SKM-1 treated with dmso at 0.1 percent for 144 hours (cell line): ENCODE results near the gene SGIP1.

Experiments used
- DNase-seq: peaks from one replicate; lab custom pipeline; 2025; ENCODE audit not compliant: unreplicated experiment; lab: John Stamatoyannopoulos, UW

SGIP1 gene

GRCh38 chr1:66599899-66600737 is 66.2 kb downstream of the SGIP1 start:
- DNase-seq = no peak

- no peak for DNase-seq
These were observed 71.6 kb downstream of the SGIP1 start for GRCh38 chr1:66605419-66605997.

DNA sequence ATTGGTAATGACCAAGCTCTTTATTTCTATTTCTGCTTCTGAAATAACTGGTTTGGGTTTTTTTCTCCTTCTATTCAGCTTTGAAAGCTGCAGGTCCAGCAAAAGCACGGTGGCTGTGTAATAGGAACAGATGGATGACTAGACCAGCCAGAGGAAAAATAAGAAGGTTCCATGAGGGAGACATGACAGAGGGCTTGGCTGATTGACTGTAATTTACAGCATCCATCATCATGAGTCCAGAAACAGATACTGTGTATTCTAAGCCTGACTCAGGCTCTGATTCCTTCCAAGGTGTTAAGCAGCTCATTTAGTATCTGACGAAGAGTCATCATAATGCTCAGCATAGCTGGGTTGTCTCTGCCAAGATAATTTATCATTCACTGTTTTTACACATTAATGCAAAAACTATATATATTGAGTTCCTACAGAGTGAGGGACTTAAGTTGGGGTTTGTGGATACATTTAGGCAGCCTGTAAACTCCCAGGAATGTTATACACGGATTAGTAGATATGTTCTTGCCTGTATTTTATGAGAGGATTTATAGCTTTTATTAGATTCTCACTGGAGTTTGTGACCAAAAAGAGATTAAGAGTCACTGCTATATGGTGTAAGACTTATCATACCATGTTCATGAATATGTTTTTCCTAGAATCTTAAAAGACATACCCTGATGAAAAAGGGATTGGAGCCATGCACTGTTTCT is 72.6 kb downstream of the SGIP1 start:
- DNase-seq = no peak

DNA sequence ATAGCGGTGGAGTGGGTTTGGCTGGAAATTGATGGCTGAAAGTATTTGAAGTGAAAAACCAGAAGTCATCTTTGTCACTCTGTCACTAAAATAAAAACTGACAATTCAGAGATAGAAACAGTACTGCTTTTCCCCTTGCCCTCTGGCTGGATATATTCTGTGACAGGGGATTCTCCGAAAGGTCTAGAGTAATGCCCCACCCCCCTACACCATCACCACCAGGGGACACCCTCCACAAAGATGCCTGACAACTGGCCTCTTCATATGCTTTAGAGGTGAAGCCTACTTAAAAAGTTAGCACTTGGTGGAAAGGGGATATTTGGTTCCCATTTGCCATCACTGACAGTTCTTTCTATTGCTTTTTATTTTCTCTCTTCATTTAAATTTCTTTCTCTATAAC is 73.5 kb downstream of the SGIP1 start:
- no peak for DNase-seq

DNA sequence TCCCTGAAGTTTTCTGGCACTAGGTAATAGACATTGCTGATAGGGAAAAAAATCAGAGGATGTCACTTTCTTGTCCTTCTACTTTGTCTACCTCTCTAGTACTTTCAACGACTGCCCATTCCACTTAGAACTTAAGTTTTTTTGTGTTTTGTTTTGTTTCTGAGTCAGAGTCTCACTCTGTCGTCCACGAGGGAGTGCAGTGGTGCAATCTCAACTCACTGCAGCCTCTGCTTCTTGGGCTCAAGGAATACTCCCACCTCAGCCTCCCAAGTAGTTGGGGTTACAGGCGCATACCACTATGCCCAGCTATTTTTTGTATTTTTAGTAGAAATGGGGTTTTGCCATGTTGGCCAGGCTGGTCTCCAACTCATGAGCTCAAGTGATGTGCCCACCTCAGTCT is 79.2 kb downstream of the SGIP1 start:
- no peak for DNase-seq

DNA sequence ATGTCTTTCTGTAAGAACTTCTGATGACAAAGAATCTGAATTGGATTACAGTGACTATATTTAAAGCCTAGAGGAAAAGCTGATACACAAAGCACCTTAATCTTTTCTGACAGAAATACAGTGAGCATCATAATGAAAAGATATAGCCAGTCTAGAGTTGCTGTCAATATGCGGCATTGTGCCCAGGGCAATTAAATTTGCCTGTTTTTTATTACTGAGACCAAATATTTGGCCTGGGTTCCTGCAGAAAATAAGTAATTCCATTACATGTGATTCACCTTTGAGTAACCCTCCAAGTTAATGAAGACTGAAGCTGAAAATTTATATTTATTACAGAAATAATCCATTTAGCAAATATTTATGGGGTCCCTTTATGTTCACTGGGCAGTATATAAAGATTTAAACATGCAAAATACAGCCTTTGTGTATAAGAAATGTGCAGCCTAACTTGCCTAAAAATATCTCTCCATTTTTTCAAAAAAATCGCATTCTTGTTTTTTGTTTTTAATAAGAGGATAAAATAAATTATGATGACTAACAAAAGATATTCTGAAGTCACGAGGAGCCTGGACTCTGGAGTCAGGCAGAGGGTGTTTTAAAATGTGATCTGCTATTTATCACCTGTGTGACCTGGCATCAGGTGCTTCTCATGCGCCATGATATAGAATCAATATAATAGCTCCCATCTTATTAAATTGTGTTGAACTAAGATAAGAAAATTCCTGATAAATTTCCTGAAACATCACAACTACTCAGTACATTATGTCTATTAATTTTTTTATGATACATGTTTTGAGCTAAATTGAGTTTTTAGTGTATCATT is 83.6 kb downstream of the SGIP1 start:
- no peak for DNase-seq

DNA sequence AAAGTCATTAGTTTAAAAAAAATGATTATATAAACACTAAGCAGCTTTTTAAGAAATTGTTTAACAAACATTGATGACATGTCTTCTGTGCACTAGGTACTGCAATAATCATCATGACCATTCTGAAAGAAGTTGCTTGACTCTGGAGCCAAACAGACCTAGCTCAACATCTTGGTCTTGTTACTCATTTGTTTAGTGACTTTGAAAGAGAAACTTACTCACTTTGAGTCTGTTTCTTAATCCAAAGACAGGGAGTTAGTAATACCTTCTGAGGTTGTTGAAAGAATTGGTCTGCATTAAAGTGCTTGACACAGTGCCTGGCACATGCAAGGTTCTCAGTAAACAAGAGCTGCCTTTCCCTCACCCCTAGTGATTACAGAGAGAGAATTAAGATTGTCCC is 84.4 kb downstream of the SGIP1 start:
- no peak for DNase-seq

DNA sequence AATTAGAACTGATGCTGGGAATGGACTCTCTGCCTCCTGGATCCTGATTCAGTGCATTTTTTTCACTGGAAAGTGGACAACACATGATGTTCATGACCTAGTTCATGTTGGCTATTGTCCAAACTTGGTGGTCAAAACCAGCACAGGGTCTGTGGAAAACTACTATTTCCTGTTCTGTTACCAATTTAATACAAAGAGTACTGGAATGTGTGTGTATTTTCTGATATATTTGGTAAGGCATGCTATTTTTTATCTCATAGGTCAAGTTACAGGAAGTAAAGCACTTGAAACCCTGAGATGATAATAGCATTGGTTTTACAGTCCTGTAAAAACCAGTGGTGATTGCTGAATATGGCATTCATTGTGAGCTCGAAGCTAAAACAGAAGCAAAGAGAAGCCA is 89.9 kb downstream of the SGIP1 start:
- no peak for DNase-seq

GRCh38 chr1:66624412-66625060 is 90.6 kb downstream of the SGIP1 start:
- DNase-seq = no peak

DNA sequence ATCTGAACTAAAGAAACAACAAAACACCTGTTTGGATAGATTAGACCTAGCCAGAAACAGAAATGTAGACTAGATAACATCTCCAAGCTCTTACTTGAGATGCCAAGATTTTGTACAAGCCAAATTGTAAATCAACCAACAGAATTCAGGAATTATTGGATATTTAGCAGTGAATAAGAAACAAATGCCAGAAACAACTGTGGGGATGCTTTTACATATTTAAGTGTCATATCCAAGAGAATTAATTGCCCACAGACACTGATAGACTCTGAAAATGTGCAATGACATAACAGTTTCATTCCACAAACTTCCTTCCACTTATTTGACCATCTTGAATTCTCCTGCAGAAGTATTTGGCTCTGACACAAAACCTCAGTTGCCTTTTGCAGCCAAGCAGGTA is 92.3 kb downstream of the SGIP1 start:
- no peak for DNase-seq

GRCh38 chr1:66628926-66629325 is 95.0 kb downstream of the SGIP1 start:
- no peak for DNase-seq

- no peak for DNase-seq
These were observed 99.2 kb downstream of the SGIP1 start for GRCh38 chr1:66633159-66633558.

- no peak for DNase-seq
These were observed 103.2 kb downstream of the SGIP1 start for GRCh38 chr1:66637146-66637545.

DNA sequence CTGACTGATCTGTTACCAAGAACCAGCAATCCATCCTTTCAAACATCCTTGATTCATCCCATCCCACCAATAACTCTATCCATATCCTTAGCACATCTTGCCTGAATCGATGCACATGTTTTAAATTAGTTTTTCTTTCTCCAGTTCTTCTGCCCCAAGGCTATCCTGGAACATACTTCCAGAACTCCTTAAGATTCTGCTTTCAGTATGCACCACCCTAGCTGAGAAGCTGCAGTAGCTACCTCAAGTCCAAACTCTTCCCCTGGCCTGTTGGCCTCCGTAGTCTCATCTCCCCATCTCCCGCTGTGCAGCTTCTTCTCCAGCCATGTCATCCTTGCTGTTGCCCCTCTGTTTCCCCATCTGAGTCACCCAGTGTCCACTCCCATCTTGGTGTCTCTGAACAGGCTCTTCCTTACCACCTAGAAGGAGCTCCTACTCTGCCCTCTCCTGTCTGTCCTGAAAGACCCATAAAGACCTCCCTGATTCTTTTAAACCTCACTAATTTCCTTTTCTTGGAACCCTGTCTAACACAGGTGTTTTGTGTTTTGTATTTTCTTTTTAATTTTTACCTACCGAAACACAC is 108.0 kb downstream of the SGIP1 start:
- no peak for DNase-seq

- DNase-seq = no peak
These were observed 109.0 kb downstream of the SGIP1 start for GRCh38 chr1:66642992-66643391.

- no peak for DNase-seq
These were observed 110.4 kb downstream of the SGIP1 start for GRCh38 chr1:66644331-66644730.

GRCh38 chr1:66648901-66649595 is 115.1 kb downstream of the SGIP1 start:
- DNase-seq = peak; percentile 90

DNA sequence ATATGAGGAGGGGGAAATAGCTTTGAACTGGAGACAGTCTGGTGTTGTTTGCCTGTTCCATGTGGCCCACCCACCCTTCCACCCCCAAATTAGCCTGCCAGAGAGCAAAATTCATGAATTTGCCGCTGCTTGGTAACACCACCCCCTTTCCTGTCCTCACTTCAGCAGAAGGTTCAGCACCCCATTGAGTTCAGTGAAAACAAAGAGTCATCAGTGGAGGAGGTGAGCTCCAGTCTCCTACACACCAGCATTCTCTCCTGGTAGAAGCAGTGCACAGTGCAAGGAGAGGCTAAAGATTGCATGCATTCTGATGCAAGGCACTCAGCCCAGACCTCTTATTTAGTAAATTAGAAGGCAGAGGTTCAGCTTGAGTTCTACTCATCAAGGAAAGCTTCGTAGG is 118.6 kb downstream of the SGIP1 start:
- no peak for DNase-seq

- no peak for DNase-seq
These were observed 120.7 kb downstream of the SGIP1 start for GRCh38 chr1:66654643-66655042.

DNA sequence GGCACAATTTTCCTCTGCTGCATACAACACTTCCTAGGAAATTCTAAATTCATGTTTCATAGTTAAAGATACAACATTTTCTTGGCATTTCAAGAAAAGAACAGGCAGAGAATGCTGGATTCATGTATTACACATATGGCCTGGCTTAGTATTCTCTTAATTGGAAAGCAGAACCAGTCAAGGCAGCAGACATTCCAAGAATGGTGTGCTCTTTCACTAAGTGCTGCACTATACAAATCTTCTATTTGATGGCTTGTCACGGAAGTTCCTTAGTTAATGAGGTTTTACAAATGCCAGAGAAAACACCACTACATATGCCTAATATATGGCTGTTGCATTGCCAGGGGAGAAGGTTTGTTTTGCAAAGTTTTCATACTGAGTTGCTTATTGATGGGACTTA is 137.5 kb downstream of the SGIP1 start:
- no peak for DNase-seq
